Upper lobe of right lung (tissue), 1 donor: ENCODE measurements around the gene NTMT2. TPM values are rescaled to one million over a fixed set of nuclear protein-coding genes. Genes with fewer than 3 reads are reported as not detected.

Experiments used
- ATAC-seq: fragments of 200-7000 bp; cut with Tn5 transposase; one replicate; pipeline ENCODE4 v1.9.1; 2020; ENCODE audit warnings: mild to moderate bottlenecking, moderate library complexity
- DNase-seq: peaks from one replicate; pipeline ENCODE4 v3.0.0-alpha.2; 2020
- H3K27ac ChIP-seq: fragments of 200-600 bp; one replicate; pipeline ENCODE4 v1.8.0; 2022
- H3K27me3 ChIP-seq: fragments of 200-600 bp; one replicate; pipeline ENCODE4 v1.8.0; 2022; ENCODE audit warnings: mild to moderate bottlenecking
- H3K36me3 ChIP-seq: fragments of 200-600 bp; one replicate; pipeline ENCODE4 v1.8.0; 2022
- H3K4me1 ChIP-seq: fragments of 200-600 bp; one replicate; pipeline ENCODE4 v1.8.0; 2022
- H3K4me3 ChIP-seq: fragments of 200-600 bp; one replicate; pipeline ENCODE4 v1.8.0; 2022; ENCODE audit warnings: mild to moderate bottlenecking
- H3K9me3 ChIP-seq: fragments of 200-600 bp; one replicate; pipeline ENCODE4 v1.8.0; 2022
- CTCF ChIP-seq: fragments of 200-600 bp; IDR thresholded peaks from one replicate; pipeline ENCODE4 v1.8.0; 2022; ENCODE audit warnings: antibody characterized with exemption
- intact Hi-C: fragments of 100-400 bp; cut with DNase I; formaldehyde crosslinking; loops from one replicate; pipeline ENCODE4 v1.11.0; 2022
- total RNA-seq: library from RNA; stranded (reverse); fragmentation: NEBNext Ultra II Directional; extraction: Animal tissue kit (Norgen Biotek cat#: 25700); gene quantifications from one replicate; pipeline ENCODE4 v1.2.1, GENCODE V29; 2021
- donor health status: DM: no; HTN: yes; CAD: no; lungs with severe emphysema.

The NTMT2 gene
- total RNA-seq, 1 donor from 2014 or later = not detected

GRCh38 chr1:170200621-170201397, 55.0 kb downstream of the NTMT2 start:
- H3K4me3 ChIP-seq = no peak overlapping the region
- no peak for DNase-seq

GRCh38 chr1:170203693-170204092, 57.9 kb downstream of the NTMT2 start:
- Histone ChIP-seq H3K36me3 (no peaks in the 10 kb centered on the region), H3K4me1 (no peaks in the 10 kb centered on the region), H3K9me3 (no peaks in the 10 kb centered on the region), H3K27me3 (no peaks in the 10 kb centered on the region), H3K4me3 (no peak overlapping the region), H3K27ac (no peak overlapping the region)
- DNase-seq (no peak), ATAC-seq (no peak)
- intact Hi-C loops = no loop called here
- TF ChIP-seq CTCF = no peak

More at GRCh38 chr1:170200621-170201397, 55.0 kb downstream of the NTMT2 start:
- H3K27me3 ChIP-seq = no peaks in the 10 kb centered on the region
- no peak for TF ChIP-seq CTCF
- peak overlapping the region; percentile 36 for H3K27ac ChIP-seq
- H3K4me1 ChIP-seq = no peaks in the 10 kb centered on the region
- no peaks in the 10 kb centered on the region for H3K36me3 ChIP-seq
- no peak for ATAC-seq
- no peaks in the 10 kb centered on the region for H3K9me3 ChIP-seq
- intact Hi-C loops = no loop called here

DNA sequence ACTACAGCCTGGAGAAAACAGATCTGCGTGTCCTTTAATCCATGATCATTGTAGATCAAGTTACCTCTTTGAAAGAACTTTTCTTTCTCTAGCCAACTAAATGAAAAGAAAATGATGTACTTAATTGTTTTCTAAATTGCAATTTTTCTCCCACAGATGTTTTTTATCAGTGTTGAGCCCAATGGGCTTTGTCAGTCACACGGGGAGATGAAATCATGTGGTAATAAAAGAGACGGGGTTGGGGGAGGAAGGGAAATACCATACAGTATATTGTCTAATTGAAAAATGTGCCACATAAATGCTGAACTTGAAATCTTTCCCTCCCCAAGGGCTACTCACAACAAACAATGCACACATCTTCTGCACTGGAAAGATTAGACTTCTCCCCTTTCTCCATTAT, 58.4 kb downstream of the NTMT2 start:
- DNase-seq = no peak
- TF ChIP-seq CTCF = no peak
- ATAC-seq = no peak
- H3K4me1 ChIP-seq = no peaks in the 10 kb centered on the region
- intact Hi-C loops = no loop called here
- H3K27me3 ChIP-seq = no peaks in the 10 kb centered on the region
- H3K27ac ChIP-seq = no peak overlapping the region
- no peaks in the 10 kb centered on the region for H3K36me3 ChIP-seq
- no peaks in the 10 kb centered on the region for H3K9me3 ChIP-seq
- H3K4me3 ChIP-seq = no peak overlapping the region

GRCh38 chr1:170205301-170205700, 59.5 kb downstream of the NTMT2 start:
- intact Hi-C loops = no loop called here
- H3K4me1 ChIP-seq = no peaks in the 10 kb centered on the region
- TF ChIP-seq CTCF = no peak

GRCh38 chr1:170209125-170209524, 63.4 kb downstream of the NTMT2 start:
- Histone ChIP-seq H3K4me1 (no peaks in the 10 kb centered on the region), H3K9me3 (no peaks in the 10 kb centered on the region), H3K27me3 (no peaks in the 10 kb centered on the region), H3K27ac (no peak overlapping the region), H3K4me3 (no peak overlapping the region), H3K36me3 (no peaks in the 10 kb centered on the region)
- no peak for TF ChIP-seq CTCF
- intact Hi-C loops = no loop called here
- DNase-seq (no peak), ATAC-seq (no peak)

More at GRCh38 chr1:170205301-170205700, 59.5 kb downstream of the NTMT2 start:
- ATAC-seq = no peak
- Histone ChIP-seq H3K27ac (no peak overlapping the region), H3K9me3 (no peaks in the 10 kb centered on the region), H3K36me3 (no peaks in the 10 kb centered on the region), H3K4me3 (no peak overlapping the region), H3K27me3 (no peaks in the 10 kb centered on the region)
- DNase-seq = no peak
